ENCODE results near the gene MID2. TPM values are rescaled to one million over a fixed set of nuclear protein-coding genes. Genes with fewer than 3 reads are reported as not detected.

Gene MID2
- total and polyA plus RNA-seq, 2 donors (not counting 1 experiment from before 2014, with no cell fraction given) = 11.8 to 17.5 TPM

DNA sequence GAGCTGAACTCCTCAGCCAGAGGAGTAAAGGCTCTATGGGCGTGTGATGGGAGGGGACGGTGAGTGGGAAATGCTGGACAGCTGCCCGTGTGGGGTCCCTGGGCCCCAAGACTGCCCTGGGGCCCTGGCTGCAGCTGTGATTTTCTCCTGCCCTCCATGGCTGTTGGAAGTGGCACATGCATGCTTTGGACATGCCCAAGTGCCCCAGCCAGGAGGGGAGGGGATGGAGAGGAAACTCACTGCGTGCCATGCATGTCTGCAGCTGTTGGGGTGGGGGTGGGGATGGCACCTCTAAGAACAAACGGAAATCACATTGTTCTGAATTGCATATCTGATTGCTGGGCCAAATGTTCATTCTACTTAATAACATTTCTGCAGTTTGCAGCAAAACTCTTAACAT is 52.4 kb downstream of the MID2 start:
- Histone ChIP-seq H3K9ac (ENCODE audit: insufficient read depth, low read length) (no peak overlapping the region), H3K4me2 (ENCODE audit: extremely low read depth, insufficient read depth, low read length) (no peak overlapping the region), H4K20me1 (ENCODE audit: control insufficient read depth, extremely low read depth, insufficient read depth, low read length) (no peaks in the 10 kb centered on the region), H3K79me2 (ENCODE audit: control insufficient read depth, insufficient read depth, low read length) (no peaks in the 10 kb centered on the region), H3K36me3 (ENCODE audit: control insufficient read depth, insufficient read depth, low read length) (no peaks in the 10 kb centered on the region), H3K27ac (ENCODE audit: insufficient read depth, low read length) (no peak overlapping the region), H3K27me3 (ENCODE audit: control insufficient read depth, insufficient read depth, low read length) (no peaks in the 10 kb centered on the region), H3K4me1 (ENCODE audit: control insufficient read depth, extremely low read depth, insufficient read depth, low read length) (no peaks in the 10 kb centered on the region), H3K4me3 (replicated peaks in 1 of 4; ENCODE audit: control extremely low read depth in 1 of 4, insufficient read depth in 1 of 4, low read depth in 3 of 4, low read length in 4 of 4) (no peak overlapping the region), H3K9me3 (ENCODE audit: control insufficient read depth, insufficient read depth, low read depth, low read length) (no peaks in the 10 kb centered on the region), H2AFZ (ENCODE audit: low read length) (no peak overlapping the region)
- no peak for DNase-seq (ENCODE audit: low read depth in 2 of 2)
- no peak for TF ChIP-seq EZH2 (IDR thresholded peaks at IDR 0.05; ENCODE audit: low read length, missing control alignments)
- TF ChIP-seq, protein P1, sequence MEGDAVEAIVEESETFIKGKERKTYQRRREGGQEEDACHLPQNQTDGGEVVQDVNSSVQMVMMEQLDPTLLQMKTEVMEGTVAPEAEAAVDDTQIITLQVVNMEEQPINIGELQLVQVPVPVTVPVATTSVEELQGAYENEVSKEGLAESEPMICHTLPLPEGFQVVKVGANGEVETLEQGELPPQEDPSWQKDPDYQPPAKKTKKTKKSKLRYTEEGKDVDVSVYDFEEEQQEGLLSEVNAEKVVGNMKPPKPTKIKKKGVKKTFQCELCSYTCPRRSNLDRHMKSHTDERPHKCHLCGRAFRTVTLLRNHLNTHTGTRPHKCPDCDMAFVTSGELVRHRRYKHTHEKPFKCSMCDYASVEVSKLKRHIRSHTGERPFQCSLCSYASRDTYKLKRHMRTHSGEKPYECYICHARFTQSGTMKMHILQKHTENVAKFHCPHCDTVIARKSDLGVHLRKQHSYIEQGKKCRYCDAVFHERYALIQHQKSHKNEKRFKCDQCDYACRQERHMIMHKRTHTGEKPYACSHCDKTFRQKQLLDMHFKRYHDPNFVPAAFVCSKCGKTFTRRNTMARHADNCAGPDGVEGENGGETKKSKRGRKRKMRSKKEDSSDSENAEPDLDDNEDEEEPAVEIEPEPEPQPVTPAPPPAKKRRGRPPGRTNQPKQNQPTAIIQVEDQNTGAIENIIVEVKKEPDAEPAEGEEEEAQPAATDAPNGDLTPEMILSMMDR (conservative IDR thresholded peaks at IDR 0.05 in 1 of 2, IDR thresholded peaks at IDR 0.05 in 1 of 2; ENCODE audit: low read depth in 1 of 2, low read length in 2 of 2) = no peak

GRCh38 chrX:107880054-107880610 is 54.5 kb downstream of the MID2 start:
- H3K9ac ChIP-seq (ENCODE audit: insufficient read depth, low read length) = no peak overlapping the region
- H3K4me1 ChIP-seq (ENCODE audit: control insufficient read depth, extremely low read depth, insufficient read depth, low read length) = no peaks in the 10 kb centered on the region
- H3K4me2 ChIP-seq (ENCODE audit: extremely low read depth, insufficient read depth, low read length) = no peak overlapping the region
- no peak for TF ChIP-seq EZH2 (IDR thresholded peaks at IDR 0.05; ENCODE audit: low read length, missing control alignments)
- TF ChIP-seq, protein P1 (conservative IDR thresholded peaks at IDR 0.05 in 1 of 2, IDR thresholded peaks at IDR 0.05 in 1 of 2; ENCODE audit: low read depth in 1 of 2, low read length in 2 of 2) = no peak
- no peaks in the 10 kb centered on the region for H3K27me3 ChIP-seq (ENCODE audit: control insufficient read depth, insufficient read depth, low read length)
- DNase-seq (ENCODE audit: low read depth in 2 of 2) = no peak
- H2AFZ ChIP-seq (ENCODE audit: low read length) = no peak overlapping the region
- H3K4me3 ChIP-seq (replicated peaks in 1 of 4; ENCODE audit: control extremely low read depth in 1 of 4, insufficient read depth in 1 of 4, low read depth in 3 of 4, low read length in 4 of 4) = no peak overlapping the region
- no peaks in the 10 kb centered on the region for H3K79me2 ChIP-seq (ENCODE audit: control insufficient read depth, insufficient read depth, low read length)
- H3K9me3 ChIP-seq (ENCODE audit: control insufficient read depth, insufficient read depth, low read depth, low read length) = no peaks in the 10 kb centered on the region
- H4K20me1 ChIP-seq (ENCODE audit: control insufficient read depth, extremely low read depth, insufficient read depth, low read length) = no peaks in the 10 kb centered on the region
- no peaks in the 10 kb centered on the region for H3K36me3 ChIP-seq (ENCODE audit: control insufficient read depth, insufficient read depth, low read length)
- no peak overlapping the region for H3K27ac ChIP-seq (ENCODE audit: insufficient read depth, low read length)

DNA sequence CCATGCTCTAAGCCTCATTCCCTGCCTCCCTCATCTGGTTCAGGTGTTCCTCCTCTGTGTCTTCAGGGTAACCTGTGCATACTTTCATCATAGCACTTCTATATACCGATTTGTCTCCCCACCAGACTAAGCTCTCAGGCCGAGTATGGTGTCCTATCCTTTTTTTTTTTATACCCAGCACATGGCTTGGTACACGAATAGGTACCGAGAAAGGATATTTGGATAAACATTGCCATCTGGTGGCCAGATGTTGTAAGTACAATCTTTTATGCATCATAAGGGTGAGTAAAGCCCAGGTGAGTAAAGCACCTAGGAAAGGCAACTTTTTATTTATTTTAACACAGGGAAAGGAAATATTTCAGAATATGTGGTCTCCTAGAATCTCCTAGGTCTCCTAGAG is 68.4 kb downstream of the MID2 start:
- H3K9ac ChIP-seq (ENCODE audit: insufficient read depth, low read length) = no peak overlapping the region
- no peak overlapping the region for H3K4me3 ChIP-seq (replicated peaks in 1 of 4; ENCODE audit: control extremely low read depth in 1 of 4, insufficient read depth in 1 of 4, low read depth in 3 of 4, low read length in 4 of 4)

More for the DNA sequence above, 68.4 kb downstream of the MID2 start:
- Histone ChIP-seq H3K27me3 (ENCODE audit: control insufficient read depth, insufficient read depth, low read length) (no peaks in the 10 kb centered on the region), H4K20me1 (ENCODE audit: control insufficient read depth, extremely low read depth, insufficient read depth, low read length) (no peaks in the 10 kb centered on the region), H3K27ac (ENCODE audit: insufficient read depth, low read length) (no peak overlapping the region), H3K36me3 (ENCODE audit: control insufficient read depth, insufficient read depth, low read length) (no peaks in the 10 kb centered on the region), H3K4me1 (ENCODE audit: control insufficient read depth, extremely low read depth, insufficient read depth, low read length) (no peaks in the 10 kb centered on the region), H2AFZ (ENCODE audit: low read length) (no peak overlapping the region), H3K9me3 (ENCODE audit: control insufficient read depth, insufficient read depth, low read depth, low read length) (no peaks in the 10 kb centered on the region), H3K4me2 (ENCODE audit: extremely low read depth, insufficient read depth, low read length) (no peak overlapping the region), H3K79me2 (ENCODE audit: control insufficient read depth, insufficient read depth, low read length) (no peaks in the 10 kb centered on the region)
- no peak for TF ChIP-seq EZH2 (IDR thresholded peaks at IDR 0.05; ENCODE audit: low read length, missing control alignments)
- TF ChIP-seq, protein P1 (conservative IDR thresholded peaks at IDR 0.05 in 1 of 2, IDR thresholded peaks at IDR 0.05 in 1 of 2; ENCODE audit: low read depth in 1 of 2, low read length in 2 of 2) = peak; percentile 34 to 39
- DNase-seq (ENCODE audit: low read depth in 2 of 2) = peak; percentile 21 to 57

Data from fibroblast of lung (primary cell).